Mesenchymal stem cell (in vitro differentiated cells and primary cell): Measurements from ENCODE around the gene SCFD2.

Experiments
- DNase-seq: peaks from one replicate; pipeline ENCODE4 v3.0.0-alpha.2; 2013
- H2AFZ ChIP-seq: one replicate; pipeline ENCODE4 v1.6.1; 2013; ENCODE audit warnings: low read depth, mild to moderate bottlenecking, control low read depth, inconsistent platforms, low read length, moderate library complexity
- H2AK5ac ChIP-seq: 2 replicates; pipeline ENCODE4 v1.6.1; 2013; ENCODE audit warnings: low read length, moderate library complexity, mild to moderate bottlenecking, inconsistent platforms; ENCODE audit not compliant: severe bottlenecking
- H2BK120ac ChIP-seq: one replicate; pipeline ENCODE4 v1.6.1; 2013; ENCODE audit warnings: low read depth, mild to moderate bottlenecking, inconsistent platforms, low read length, moderate library complexity
- H2BK12ac ChIP-seq, 2 experiments: one replicate each; pipeline ENCODE4 v1.6.1; 2013; ENCODE audit warnings: inconsistent platforms in 2 of 2, low read length in 2 of 2, mild to moderate bottlenecking in 2 of 2, moderate library complexity in 2 of 2, control low read depth in 1 of 2
- H2BK15ac ChIP-seq: one replicate; pipeline ENCODE4 v1.6.1; 2013; ENCODE audit warnings: mild to moderate bottlenecking, low read depth, inconsistent platforms; ENCODE audit not compliant: poor library complexity, severe bottlenecking
- H2BK5ac ChIP-seq: 2 replicates; pipeline ENCODE4 v1.6.1; 2013; ENCODE audit warnings: low read depth, mild to moderate bottlenecking, low read length, control low read depth, inconsistent platforms; ENCODE audit not compliant: poor library complexity, severe bottlenecking
- H3K14ac ChIP-seq, 2 experiments: one replicate each; pipeline ENCODE4 v1.6.1; 2013; ENCODE audit warnings: inconsistent platforms in 2 of 2, low read length in 2 of 2, control low read depth in 1 of 2, mild to moderate bottlenecking in 1 of 2, moderate library complexity in 1 of 2
- H3K18ac ChIP-seq, 2 experiments: one replicate each; pipeline ENCODE4 v1.6.1; 2013; ENCODE audit warnings: inconsistent platforms in 2 of 2, low read length in 2 of 2, control low read depth in 1 of 2, low read depth in 1 of 2, mild to moderate bottlenecking in 1 of 2
- H3K23ac ChIP-seq, 2 experiments: one replicate each; pipeline ENCODE4 v1.6.1; 2013; ENCODE audit warnings: inconsistent platforms in 2 of 2, low read length in 2 of 2, mild to moderate bottlenecking in 2 of 2, moderate library complexity in 2 of 2, control low read depth in 1 of 2
- H3K27ac ChIP-seq: 2 replicates; pipeline ENCODE4 v1.5.1; 2013; ENCODE audit warnings: mild to moderate bottlenecking, moderate library complexity, low read length, control low read depth, inconsistent platforms; ENCODE audit not compliant: poor library complexity, severe bottlenecking
- H3K27me3 ChIP-seq, 2 experiments: 2 replicates each; pipeline versions ENCODE4 v1.6.1 to v1.7.0; 2013; ENCODE audit warnings: low read length in 2 of 2, mild to moderate bottlenecking in 2 of 2, moderate library complexity in 2 of 2, control low read depth in 1 of 2, inconsistent platforms in 1 of 2; ENCODE audit not compliant: control insufficient read depth in 1 of 2, insufficient read depth in 1 of 2
- H3K36me3 ChIP-seq, 2 experiments: 2 replicates each; pipeline versions ENCODE4 v1.6.1 to v1.7.0; 2013; ENCODE audit warnings: low read length in 2 of 2, control low read depth in 1 of 2, inconsistent platforms in 1 of 2, low read depth in 1 of 2, mild to moderate bottlenecking in 1 of 2; ENCODE audit not compliant: insufficient read depth in 2 of 2, control insufficient read depth in 1 of 2
- H3K4ac ChIP-seq, 2 experiments: one replicate each; pipeline ENCODE4 v1.6.1; 2013; ENCODE audit warnings: inconsistent platforms in 2 of 2, low read length in 2 of 2, mild to moderate bottlenecking in 2 of 2, moderate library complexity in 2 of 2, control low read depth in 1 of 2, low read depth in 1 of 2
- H3K4me1 ChIP-seq: 2 replicates; pipeline ENCODE4 v1.6.1; 2013; ENCODE audit warnings: low read depth, low read length, control low read depth; ENCODE audit not compliant: control insufficient read depth, insufficient read depth
- H3K4me2 ChIP-seq: 2 replicates; pipeline ENCODE4 v1.6.1; 2013; ENCODE audit warnings: low read length, mild to moderate bottlenecking, inconsistent platforms; ENCODE audit not compliant: poor library complexity, severe bottlenecking
- H3K4me3 ChIP-seq, 2 experiments: 2 replicates each; pipeline versions ENCODE4 v1.5.1 to v1.7.0; 2013; ENCODE audit warnings: low read length in 2 of 2, mild to moderate bottlenecking in 2 of 2, control low read depth in 1 of 2, low read depth in 1 of 2; ENCODE audit not compliant: insufficient read depth in 1 of 2
- H3K79me1 ChIP-seq: replicated peaks from 2 replicates; pipeline ENCODE4 v1.6.1; 2013; ENCODE audit warnings: mild to moderate bottlenecking, control low read depth, low read length, inconsistent platforms; ENCODE audit not compliant: poor library complexity, severe bottlenecking
- H3K9ac ChIP-seq: 2 replicates; pipeline ENCODE4 v1.7.0; 2013; ENCODE audit warnings: mild to moderate bottlenecking, low read length, moderate library complexity
- H3K9me3 ChIP-seq: 2 replicates; pipeline ENCODE4 v1.7.0; 2013; ENCODE audit warnings: mild to moderate bottlenecking, low read length; ENCODE audit not compliant: control insufficient read depth
- H4K8ac ChIP-seq: one replicate; pipeline ENCODE4 v1.6.1; 2013; ENCODE audit warnings: inconsistent platforms, mild to moderate bottlenecking, low read length, moderate library complexity
- H4K91ac ChIP-seq: one replicate; pipeline ENCODE4 v1.6.1; 2013; ENCODE audit warnings: mild to moderate bottlenecking, low read length, inconsistent platforms
- WGBS: methylation state at CpG from one replicate; pipeline ENCODE4 v1.1.7; 2013; ENCODE audit warnings: mixed read lengths; 5-methylcytosine and 5-hydroxymethylcytosine counted together

Gene SCFD2

DNA sequence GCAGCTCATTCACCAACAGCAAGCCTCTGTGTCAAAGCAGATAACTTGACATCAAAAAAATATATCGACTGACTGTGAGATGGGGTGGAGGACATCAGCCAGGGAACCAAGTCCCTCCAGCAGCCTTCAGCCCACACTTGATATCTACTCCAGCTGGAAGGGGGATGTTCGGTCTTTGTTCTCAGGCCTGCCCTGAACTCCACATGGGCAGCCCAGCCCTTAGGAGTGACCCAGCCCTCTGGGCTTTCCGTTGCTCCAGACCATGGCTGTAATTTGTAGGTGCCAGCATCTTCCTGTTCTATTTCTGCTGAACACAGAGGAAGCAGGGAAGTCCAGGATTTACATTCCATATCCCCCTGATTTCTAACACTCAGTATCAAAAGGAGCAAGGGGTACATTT is 486.4 kb downstream of the SCFD2 start:
- peaks cover 0 to 34% of the 10 kb centered on the region in 2 experiments for H3K36me3 ChIP-seq
- H3K9ac ChIP-seq = no peak overlapping the region
- H3K23ac ChIP-seq = no peak overlapping the region
- H4K8ac ChIP-seq = no peak overlapping the region
- H3K14ac ChIP-seq = no peak overlapping the region
- H2AFZ ChIP-seq = no peak overlapping the region
- H3K4ac ChIP-seq = no peak overlapping the region
- H3K27me3 ChIP-seq = no peaks in the 10 kb centered on the region
- no peak overlapping the region for H4K91ac ChIP-seq
- no peak overlapping the region for H3K4me3 ChIP-seq
- no peak overlapping the region for H2BK5ac ChIP-seq
- no peaks in the 10 kb centered on the region for H3K9me3 ChIP-seq
- H3K27ac ChIP-seq = no peak overlapping the region
- no peak overlapping the region for H3K18ac ChIP-seq
- H2BK12ac ChIP-seq = no peak overlapping the region
- H2BK15ac ChIP-seq = no peak overlapping the region
- H2BK120ac ChIP-seq = no peak overlapping the region
- 89% methylated on average over 3 of the region's 3 CpGs for WGBS
- H3K4me2 ChIP-seq = no peak overlapping the region
- DNase-seq = no peak
- H3K79me1 ChIP-seq = no peaks in the 10 kb centered on the region
- peaks cover 10% of the 10 kb centered on the region for H3K4me1 ChIP-seq
- H2AK5ac ChIP-seq = no peak overlapping the region

DNA sequence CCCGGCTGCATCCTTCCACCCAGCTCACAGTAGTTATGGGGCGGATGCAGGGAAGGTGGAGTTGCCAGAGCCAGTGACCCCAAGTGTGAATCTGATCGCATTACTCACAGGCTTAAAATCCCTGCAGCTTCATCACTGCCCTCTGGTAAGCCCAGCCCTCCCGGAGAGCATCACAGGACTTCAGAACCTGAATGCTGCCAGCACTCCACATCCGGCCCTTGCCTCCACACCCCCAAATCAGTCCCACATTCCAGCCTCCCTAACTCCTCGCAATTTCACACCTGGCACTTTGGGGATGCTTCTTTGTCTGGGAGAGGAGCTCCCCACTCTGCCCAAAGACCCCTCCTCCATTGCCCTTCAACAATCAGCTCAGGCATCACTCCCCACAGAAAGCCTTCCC is 488.2 kb downstream of the SCFD2 start:
- no peak overlapping the region for H2BK5ac ChIP-seq
- no peak overlapping the region for H2BK12ac ChIP-seq
- H3K27me3 ChIP-seq = no peaks in the 10 kb centered on the region
- H3K4me1 ChIP-seq = peaks cover 4% of the 10 kb centered on the region
- H3K14ac ChIP-seq = no peak overlapping the region
- no peak for DNase-seq
- H2AFZ ChIP-seq = no peak overlapping the region
- H3K36me3 ChIP-seq = peaks cover 0 to 47% of the 10 kb centered on the region in 2 experiments
- no peaks in the 10 kb centered on the region for H3K9me3 ChIP-seq
- WGBS = 80% methylated on average over 6 of the region's 6 CpGs
- H3K9ac ChIP-seq = no peak overlapping the region
- no peak overlapping the region for H3K27ac ChIP-seq
- no peak overlapping the region for H3K4me2 ChIP-seq
- no peaks in the 10 kb centered on the region for H3K79me1 ChIP-seq
- no peak overlapping the region for H2BK15ac ChIP-seq
- H4K91ac ChIP-seq = no peak overlapping the region
- H3K23ac ChIP-seq = no peak overlapping the region
- H3K4ac ChIP-seq = no peak overlapping the region
- H2AK5ac ChIP-seq = no peak overlapping the region
- no peak overlapping the region for H3K18ac ChIP-seq
- no peak overlapping the region for H4K8ac ChIP-seq
- no peak overlapping the region for H2BK120ac ChIP-seq
- H3K4me3 ChIP-seq = no peak overlapping the region

DNA sequence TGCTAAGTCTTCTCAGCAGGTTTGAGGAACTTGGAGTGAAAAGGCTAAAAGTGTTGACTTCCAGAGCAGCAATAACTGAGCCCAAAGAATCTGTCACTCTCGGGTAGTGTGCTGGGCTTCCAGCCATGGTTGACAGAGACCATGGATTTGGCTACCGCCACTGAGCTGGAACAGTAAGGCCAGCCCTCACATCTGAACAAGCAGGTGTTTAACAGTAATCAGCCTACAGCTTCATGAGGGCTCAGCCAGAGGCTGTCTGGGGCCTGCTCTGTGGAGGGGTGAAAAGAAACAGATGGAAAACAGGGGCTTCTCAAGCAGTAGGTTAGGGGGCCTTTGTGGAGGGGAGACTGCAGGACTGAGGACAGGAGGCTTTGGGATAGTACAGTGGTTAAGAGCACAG is 488.8 kb downstream of the SCFD2 start:
- H3K36me3 ChIP-seq = peaks cover 0 to 47% of the 10 kb centered on the region in 2 experiments
- H4K91ac ChIP-seq = no peak overlapping the region
- WGBS = 92% methylated on average over 2 of the region's 2 CpGs
- no peak overlapping the region for H3K9ac ChIP-seq
- no peak overlapping the region for H4K8ac ChIP-seq
- H2AK5ac ChIP-seq = no peak overlapping the region
- no peak overlapping the region for H2BK120ac ChIP-seq
- no peaks in the 10 kb centered on the region for H3K27me3 ChIP-seq
- H3K27ac ChIP-seq = no peak overlapping the region
- H3K79me1 ChIP-seq = no peaks in the 10 kb centered on the region
- no peaks in the 10 kb centered on the region for H3K9me3 ChIP-seq
- H2BK15ac ChIP-seq = no peak overlapping the region
- no peak overlapping the region for H3K4me3 ChIP-seq
- H3K18ac ChIP-seq = no peak overlapping the region
- no peak overlapping the region for H3K4me2 ChIP-seq
- H3K4ac ChIP-seq = no peak overlapping the region
- H3K14ac ChIP-seq = no peak overlapping the region
- H2AFZ ChIP-seq = no peak overlapping the region
- no peak for DNase-seq
- H2BK5ac ChIP-seq = no peak overlapping the region
- peaks cover 4% of the 10 kb centered on the region for H3K4me1 ChIP-seq
- H2BK12ac ChIP-seq = no peak overlapping the region
- H3K23ac ChIP-seq = no peak overlapping the region

DNA sequence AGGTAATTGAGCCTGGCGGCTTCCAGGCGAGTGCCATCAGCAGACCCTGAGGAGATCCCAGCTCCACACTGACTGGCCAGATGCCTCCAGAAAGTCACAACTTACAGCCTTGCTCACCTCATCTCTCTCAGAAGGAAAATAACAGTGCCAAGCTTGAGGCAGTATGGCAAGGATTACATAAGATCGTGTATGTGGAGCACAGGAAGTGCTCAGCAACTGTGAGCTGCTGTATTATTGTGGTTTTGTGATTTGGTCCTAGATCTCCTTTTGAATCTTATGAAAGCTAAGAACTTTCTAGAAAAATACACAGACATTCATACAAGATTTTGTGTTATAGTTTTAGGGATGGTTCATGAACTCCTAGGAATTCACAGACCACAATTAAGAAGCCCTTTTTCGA is 489.8 kb downstream of the SCFD2 start:
- H3K9ac ChIP-seq = no peak overlapping the region
- H4K8ac ChIP-seq = no peak overlapping the region
- no peak overlapping the region for H2BK15ac ChIP-seq
- no peak overlapping the region for H3K27ac ChIP-seq
- H3K9me3 ChIP-seq = no peaks in the 10 kb centered on the region
- WGBS = 98% methylated on average over 3 of the region's 4 CpGs
- peaks cover 4% of the 10 kb centered on the region for H3K4me1 ChIP-seq
- peaks cover 2 to 46% of the 10 kb centered on the region in 2 experiments for H3K36me3 ChIP-seq
- H3K4me3 ChIP-seq = no peak overlapping the region
- H3K14ac ChIP-seq = no peak overlapping the region
- no peak overlapping the region for H3K18ac ChIP-seq
- H3K23ac ChIP-seq = no peak overlapping the region
- H2AFZ ChIP-seq = no peak overlapping the region
- H4K91ac ChIP-seq = no peak overlapping the region
- H2BK120ac ChIP-seq = no peak overlapping the region
- H3K27me3 ChIP-seq = no peaks in the 10 kb centered on the region
- H3K4ac ChIP-seq = no peak overlapping the region
- H2AK5ac ChIP-seq = no peak overlapping the region
- no peak overlapping the region for H2BK5ac ChIP-seq
- no peak overlapping the region for H3K4me2 ChIP-seq
- no peak for DNase-seq
- H2BK12ac ChIP-seq = no peak overlapping the region
- no peaks in the 10 kb centered on the region for H3K79me1 ChIP-seq
